Endothelial cell of umbilical vein (primary cell): Measurements from ENCODE around the gene DNAAF3.

Experiments used
- POLR2A ChIP-seq: IDR thresholded peaks from 2 replicates; pipeline ENCODE4 v1.6.1; 2012; ENCODE audit warnings: low read depth, mild to moderate bottlenecking, control low read depth, low read length
- POLR2AphosphoS5 ChIP-seq: IDR thresholded peaks from 2 replicates; pipeline ENCODE4 v1.6.1; 2012; ENCODE audit warnings: low read depth, mild to moderate bottlenecking, control low read depth, low read length, moderate library complexity; ENCODE audit not compliant: insufficient read depth
- TF ChIP-seq, protein P1 (sequence below): IDR thresholded peaks from 2 replicates; pipeline ENCODE4 v1.6.1; 2011; ENCODE audit not compliant: insufficient read depth, insufficient read length
- TF ChIP-seq, protein P2 (sequence below), 2 donors: IDR thresholded peaks; 1 replicate in 1 of 2; 2 replicates in 1 of 2; pipeline ENCODE4 v1.5.1; 2011; ENCODE audit warnings: low read length in 2 of 2, mild to moderate bottlenecking in 2 of 2, moderate library complexity in 2 of 2, control low read depth in 1 of 2, inconsistent platforms in 1 of 2, low read depth in 1 of 2; ENCODE audit not compliant: insufficient read depth in 1 of 2; ENCODE audit errors: extremely low read depth in 1 of 2

DNA sequence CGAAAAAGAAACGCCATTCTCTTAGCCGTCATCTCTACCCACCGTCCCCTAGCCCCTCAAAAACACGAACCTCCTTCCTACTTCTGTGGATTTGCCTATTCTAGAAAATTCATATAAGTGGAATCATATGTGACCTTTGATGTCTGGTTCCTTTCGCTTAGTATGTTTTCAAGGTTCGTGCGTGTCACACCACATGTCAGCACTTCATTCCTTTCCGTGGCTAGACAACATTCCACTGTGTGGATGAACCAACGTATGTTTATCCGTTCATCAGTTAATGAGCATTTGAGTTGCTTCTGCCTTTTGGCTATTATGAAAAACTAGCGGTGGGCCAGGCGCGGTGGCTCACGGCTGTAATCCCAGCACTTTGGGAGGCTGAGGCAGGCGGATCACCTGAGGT, 35.0 kb downstream of the DNAAF3 start:
- TF ChIP-seq, protein P1, sequence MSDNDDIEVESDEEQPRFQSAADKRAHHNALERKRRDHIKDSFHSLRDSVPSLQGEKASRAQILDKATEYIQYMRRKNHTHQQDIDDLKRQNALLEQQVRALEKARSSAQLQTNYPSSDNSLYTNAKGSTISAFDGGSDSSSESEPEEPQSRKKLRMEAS, result no peak
- TF ChIP-seq, protein P2, sequence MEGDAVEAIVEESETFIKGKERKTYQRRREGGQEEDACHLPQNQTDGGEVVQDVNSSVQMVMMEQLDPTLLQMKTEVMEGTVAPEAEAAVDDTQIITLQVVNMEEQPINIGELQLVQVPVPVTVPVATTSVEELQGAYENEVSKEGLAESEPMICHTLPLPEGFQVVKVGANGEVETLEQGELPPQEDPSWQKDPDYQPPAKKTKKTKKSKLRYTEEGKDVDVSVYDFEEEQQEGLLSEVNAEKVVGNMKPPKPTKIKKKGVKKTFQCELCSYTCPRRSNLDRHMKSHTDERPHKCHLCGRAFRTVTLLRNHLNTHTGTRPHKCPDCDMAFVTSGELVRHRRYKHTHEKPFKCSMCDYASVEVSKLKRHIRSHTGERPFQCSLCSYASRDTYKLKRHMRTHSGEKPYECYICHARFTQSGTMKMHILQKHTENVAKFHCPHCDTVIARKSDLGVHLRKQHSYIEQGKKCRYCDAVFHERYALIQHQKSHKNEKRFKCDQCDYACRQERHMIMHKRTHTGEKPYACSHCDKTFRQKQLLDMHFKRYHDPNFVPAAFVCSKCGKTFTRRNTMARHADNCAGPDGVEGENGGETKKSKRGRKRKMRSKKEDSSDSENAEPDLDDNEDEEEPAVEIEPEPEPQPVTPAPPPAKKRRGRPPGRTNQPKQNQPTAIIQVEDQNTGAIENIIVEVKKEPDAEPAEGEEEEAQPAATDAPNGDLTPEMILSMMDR (IDR thresholded peaks at IDR 0.05; ENCODE audit: extremely low read depth in 1 of 2, insufficient read depth in 1 of 2, low read depth in 1 of 2, low read length in 2 of 2), result no peak
- TF ChIP-seq POLR2A, result no peak
- TF ChIP-seq POLR2AphosphoS5, result no peak
